CD14-positive monocyte (primary cell): ENCODE data around the gene TAS1R1. TPM values are rescaled to one million over a fixed set of nuclear protein-coding genes. Genes with fewer than 3 reads are reported as not detected.

Experiments
- DNase-seq, 3 donors: peaks; one replicate each; pipeline ENCODE4 v3.0.0-alpha.2; 2011 to 2022
- H2AFZ ChIP-seq: 2 replicates; pipeline ENCODE4 v1.6.0; 2012; ENCODE audit warnings: mild to moderate bottlenecking, low read depth, low read length, inconsistent platforms; ENCODE audit not compliant: insufficient read depth, poor library complexity, severe bottlenecking
- H3K27ac ChIP-seq, 2 donors: 1 replicate in 1 of 2; 2 replicates in 1 of 2; pipeline ENCODE4 v1.5.1; 2012 to 2013; ENCODE audit warnings: low read length in 2 of 2, control low read depth in 1 of 2, inconsistent platforms in 1 of 2, low read depth in 1 of 2, mild to moderate bottlenecking in 1 of 2
- H3K27me3 ChIP-seq, 2 donors: one replicate each; pipeline versions ENCODE4 v1.6.0 to v1.6.1; 2011 to 2013; ENCODE audit warnings: low read length in 2 of 2; ENCODE audit not compliant: control insufficient read depth in 2 of 2, insufficient read depth in 2 of 2
- H3K36me3 ChIP-seq, 2 donors: replicated peaks in 1 of 2; 1 replicate in 1 of 2; 2 replicates in 1 of 2; pipeline versions ENCODE4 v1.5.1 to v1.6.1; 2012 to 2013; ENCODE audit warnings: low read length in 2 of 2, control low read depth in 1 of 2, inconsistent platforms in 1 of 2, mild to moderate bottlenecking in 1 of 2; ENCODE audit not compliant: insufficient read depth in 2 of 2, control insufficient read depth in 1 of 2
- H3K4me1 ChIP-seq, 2 donors: 1 replicate in 1 of 2; 2 replicates in 1 of 2; pipeline versions ENCODE4 v1.5.1 to v1.6.1; 2012 to 2013; ENCODE audit warnings: low read length in 2 of 2, control low read depth in 1 of 2, inconsistent platforms in 1 of 2, mild to moderate bottlenecking in 1 of 2, moderate library complexity in 1 of 2; ENCODE audit not compliant: insufficient read depth in 2 of 2, control insufficient read depth in 1 of 2
- H3K4me2 ChIP-seq: replicated peaks from 2 replicates; pipeline ENCODE3; 2012; ENCODE audit warnings: low read length, moderate library complexity, mild to moderate bottlenecking; ENCODE audit not compliant: poor library complexity, severe bottlenecking; ENCODE audit errors: extremely low read depth
- H3K4me3 ChIP-seq, 3 experiments: fragments of 200-600 bp in 1 of 3; sonication (generic) in 1 of 3; replicated peaks in 1 of 3; 1 replicate in 2 of 3; 2 replicates in 1 of 3; pipeline ENCODE4 v1.5.1; 2011 to 2013; ENCODE audit warnings: low read length in 3 of 3, mild to moderate bottlenecking in 3 of 3, control low read depth in 2 of 3, low read depth in 2 of 3, inconsistent platforms in 1 of 3, moderate library complexity in 1 of 3
- H3K79me2 ChIP-seq: 2 replicates; pipeline ENCODE4 v1.6.0; 2012; ENCODE audit warnings: mild to moderate bottlenecking, control low read depth, inconsistent platforms, low read length, moderate library complexity; ENCODE audit not compliant: insufficient read depth
- H3K9ac ChIP-seq: 2 replicates; pipeline ENCODE4 v1.6.0; 2017; ENCODE audit warnings: low read length, mild to moderate bottlenecking; ENCODE audit not compliant: insufficient read depth, poor library complexity, severe bottlenecking
- H3K9me3 ChIP-seq, 2 donors: replicated peaks in 1 of 2; 1 replicate in 1 of 2; 2 replicates in 1 of 2; pipeline versions ENCODE4 v1.5.1 to v1.6.1; 2012 to 2013; ENCODE audit warnings: low read length in 2 of 2, control low read depth in 1 of 2; ENCODE audit not compliant: control insufficient read depth in 1 of 2, insufficient read depth in 1 of 2
- H4K20me1 ChIP-seq: 2 replicates; pipeline ENCODE4 v1.6.0; 2012; ENCODE audit warnings: mild to moderate bottlenecking, low read length, control low read depth, moderate library complexity; ENCODE audit not compliant: insufficient read depth
- H3K27ac Mint-ChIP-seq, 7 donors: one replicate each; pipeline ENCODE4 v1.8.0; 2020; ENCODE audit warnings: mild to moderate bottlenecking in 7 of 7, mixed read lengths in 7 of 7, moderate library complexity in 6 of 7, inconsistent platforms in 2 of 7
- H3K27me3 Mint-ChIP-seq, 3 donors: one replicate each; pipeline ENCODE4 v1.8.0; 2021 to 2022; ENCODE audit warnings: low read depth in 3 of 3, mild to moderate bottlenecking in 3 of 3, mixed read lengths in 3 of 3, moderate library complexity in 3 of 3, inconsistent platforms in 1 of 3
- H3K36me3 Mint-ChIP-seq, 2 donors: one replicate each; pipeline ENCODE4 v1.8.0; 2020; ENCODE audit warnings: mixed read lengths in 2 of 2, inconsistent platforms in 1 of 2, mild to moderate bottlenecking in 1 of 2
- H3K4me1 Mint-ChIP-seq: one replicate; pipeline ENCODE4 v1.8.0; 2020; ENCODE audit warnings: mild to moderate bottlenecking, mixed read lengths
- H3K4me3 Mint-ChIP-seq, 2 donors: one replicate each; pipeline ENCODE4 v1.8.0; 2020; ENCODE audit warnings: mild to moderate bottlenecking in 2 of 2, mixed read lengths in 2 of 2, moderate library complexity in 1 of 2
- H3K9me3 Mint-ChIP-seq, 7 donors: one replicate each; pipeline ENCODE4 v1.8.0; 2020 to 2022; ENCODE audit warnings: mixed read lengths in 7 of 7, mild to moderate bottlenecking in 6 of 7, moderate library complexity in 6 of 7, inconsistent platforms in 2 of 7
- WGBS: methylation state at CpG from one replicate; pipeline ENCODE4 v1.1.5; 2013; ENCODE audit warnings: missing lambda C conversion rate; ENCODE audit not compliant: insufficient coverage; 5-methylcytosine and 5-hydroxymethylcytosine counted together
- intact Hi-C, 2 donors: fragments of 100-400 bp; cut with micrococcal nuclease; formaldehyde crosslinking; loops; one replicate each; pipeline versions ENCODE4 v1.15.0 to v1.15.1; 2023
- polyA plus RNA-seq, 3 donors: library from polyadenylated mRNA; depleted of rRNA in 1 of 3; unstranded in 2 of 3; stranded (reverse) in 1 of 3; fragments of 300-500 nt in 2 of 3; fragments of >200 nt in 1 of 3; fragmentation: Illumina TruSeq in 2 of 3; gene quantifications; 1 replicate in 2 of 3; 2 replicates in 1 of 3; pipeline ENCODE4 v1.2.3, GENCODE V29; 2012 to 2021
- TF ChIP-seq, protein P1 (sequence below): fragments of 200-600 bp; IDR thresholded peaks from one replicate; pipeline ENCODE4 v1.8.0; 2022; ENCODE audit warnings: antibody characterized with exemption, mild to moderate bottlenecking

TAS1R1 gene
- polyA plus RNA-seq, 3 donors = not detected

- Mint-ChIP-seq H3K27ac (no peak overlapping the region), H3K27me3 (no peaks in the 10 kb centered on the region), H3K4me3 (no peak overlapping the region), H3K36me3 (peaks cover 52 to 75% of the 10 kb centered on the region in 2 donors), H3K4me1 (peaks cover 44% of the 10 kb centered on the region), H3K9me3 (peaks cover 0 to 2% (median 0%) of the 10 kb centered on the region in 7 donors)
- intact Hi-C loops = no loop called here
- no peak overlapping the region for H3K9ac ChIP-seq
- no peak overlapping the region for H3K27ac ChIP-seq
- peaks cover 34 to 51% of the 10 kb centered on the region in 2 donors for H3K4me1 ChIP-seq
- 62% methylated on average over 2 of the region's 7 CpGs for WGBS
- H3K27me3 ChIP-seq = no peaks in the 10 kb centered on the region
- H2AFZ ChIP-seq = no peak overlapping the region
- no peak for DNase-seq
- H3K4me2 ChIP-seq = no peak overlapping the region
- TF ChIP-seq, protein P1, sequence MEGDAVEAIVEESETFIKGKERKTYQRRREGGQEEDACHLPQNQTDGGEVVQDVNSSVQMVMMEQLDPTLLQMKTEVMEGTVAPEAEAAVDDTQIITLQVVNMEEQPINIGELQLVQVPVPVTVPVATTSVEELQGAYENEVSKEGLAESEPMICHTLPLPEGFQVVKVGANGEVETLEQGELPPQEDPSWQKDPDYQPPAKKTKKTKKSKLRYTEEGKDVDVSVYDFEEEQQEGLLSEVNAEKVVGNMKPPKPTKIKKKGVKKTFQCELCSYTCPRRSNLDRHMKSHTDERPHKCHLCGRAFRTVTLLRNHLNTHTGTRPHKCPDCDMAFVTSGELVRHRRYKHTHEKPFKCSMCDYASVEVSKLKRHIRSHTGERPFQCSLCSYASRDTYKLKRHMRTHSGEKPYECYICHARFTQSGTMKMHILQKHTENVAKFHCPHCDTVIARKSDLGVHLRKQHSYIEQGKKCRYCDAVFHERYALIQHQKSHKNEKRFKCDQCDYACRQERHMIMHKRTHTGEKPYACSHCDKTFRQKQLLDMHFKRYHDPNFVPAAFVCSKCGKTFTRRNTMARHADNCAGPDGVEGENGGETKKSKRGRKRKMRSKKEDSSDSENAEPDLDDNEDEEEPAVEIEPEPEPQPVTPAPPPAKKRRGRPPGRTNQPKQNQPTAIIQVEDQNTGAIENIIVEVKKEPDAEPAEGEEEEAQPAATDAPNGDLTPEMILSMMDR = no peak
- H3K36me3 ChIP-seq = peaks cover 62 to 66% of the 10 kb centered on the region in 2 donors
- no peak overlapping the region for H3K4me3 ChIP-seq
- H3K79me2 ChIP-seq = peaks cover 64% of the 10 kb centered on the region
- peaks cover 98% of the 10 kb centered on the region for H4K20me1 ChIP-seq
- H3K9me3 ChIP-seq = no peaks in the 10 kb centered on the region
Observed at GRCh38 chr1:6596351-6596750, 41.2 kb downstream of the TAS1R1 start.

DNA sequence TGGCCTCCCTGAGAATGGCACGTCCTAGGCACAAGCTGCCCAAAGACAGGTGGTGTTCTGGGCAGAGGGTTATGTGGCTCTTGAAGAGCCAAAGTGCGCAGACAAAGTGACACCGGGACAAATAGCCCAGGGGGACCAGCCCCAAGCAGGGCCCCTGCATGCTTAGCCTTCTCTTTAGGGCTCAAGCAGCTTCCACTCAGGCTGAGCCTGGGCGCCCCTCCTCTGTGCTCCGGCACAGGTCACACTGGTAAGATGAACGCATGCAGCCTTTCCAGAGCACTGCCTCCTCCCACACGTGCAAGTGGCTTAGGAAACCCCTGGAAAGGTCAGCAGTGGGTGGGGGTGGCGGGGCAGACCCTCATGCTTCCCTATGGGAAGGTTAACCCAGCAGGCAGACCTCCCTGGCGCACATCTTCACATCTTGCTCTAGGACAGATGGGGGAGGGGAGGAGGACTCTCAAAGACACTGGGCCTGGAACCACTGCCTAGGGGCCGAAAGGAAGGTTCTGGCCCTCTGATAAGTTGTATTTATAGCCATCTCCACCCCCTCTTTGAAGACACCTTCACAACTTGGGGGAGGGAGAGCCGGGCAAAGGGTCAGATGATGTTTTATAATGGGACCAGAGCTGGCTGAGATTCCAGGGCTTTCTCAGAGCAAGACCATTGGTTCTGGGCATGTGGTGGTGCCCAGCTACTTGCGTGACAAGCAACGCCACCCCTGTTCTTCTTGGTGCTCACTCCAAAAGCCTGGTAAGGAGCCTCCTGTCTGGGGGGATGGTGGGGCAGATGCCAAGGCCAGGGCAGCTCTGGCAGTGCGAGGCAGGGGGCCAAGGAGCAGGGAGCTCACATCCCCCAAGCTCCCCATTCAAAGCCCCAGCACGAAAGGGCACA is 42.0 kb downstream of the TAS1R1 start:
- peaks cover 98% of the 10 kb centered on the region for H4K20me1 ChIP-seq
- no peak for DNase-seq
- no peaks in the 10 kb centered on the region for H3K9me3 ChIP-seq
- H3K4me1 Mint-ChIP-seq = peaks cover 37% of the 10 kb centered on the region
- intact Hi-C loops = no loop called here
- H3K4me2 ChIP-seq = no peak overlapping the region
- no peaks in the 10 kb centered on the region for H3K27me3 Mint-ChIP-seq
- H3K79me2 ChIP-seq = peaks cover 72% of the 10 kb centered on the region
- no peak overlapping the region for H3K9ac ChIP-seq
- no peaks in the 10 kb centered on the region for H3K27me3 ChIP-seq
- TF ChIP-seq, protein P1 = no peak
- H3K36me3 Mint-ChIP-seq = peaks cover 52 to 75% of the 10 kb centered on the region in 2 donors
- 96% methylated on average over 10 of the region's 15 CpGs for WGBS
- H3K27ac Mint-ChIP-seq = peak overlapping the region in 2 of 7 donors; percentile 37 to 50
- peaks cover 28 to 48% of the 10 kb centered on the region in 2 donors for H3K4me1 ChIP-seq
- H3K36me3 ChIP-seq = peaks cover 57 to 61% of the 10 kb centered on the region in 2 donors
- H3K4me3 ChIP-seq = no peak overlapping the region
- H3K9me3 Mint-ChIP-seq = peaks cover 0 to 2% (median 0%) of the 10 kb centered on the region in 7 donors
- H3K27ac ChIP-seq = peak overlapping the region in 1 of 2 donors; percentile 4
- H3K4me3 Mint-ChIP-seq = no peak overlapping the region
- no peak overlapping the region for H2AFZ ChIP-seq
